H1 (cell line): ENCODE measurements around the gene RBM47. TPM values are rescaled to one million over a fixed set of nuclear protein-coding genes. Genes with fewer than 3 reads are reported as not detected.

Experiments used
- CTCF ChIA-PET: fragments of 300-600 bp; sonication (Branson Sonifier 250); formaldehyde crosslinking; loops from one replicate; lab custom pipeline; 2021; ENCODE audit not compliant: partially characterized antibody; lab: Charles Lee
- POLR2A ChIA-PET: fragments of 300-600 bp; sonication (Branson Sonifier 250); formaldehyde crosslinking; loops from one replicate; lab custom pipeline; 2021; ENCODE audit warnings: inconsistent platforms; ENCODE audit not compliant: partially characterized antibody; lab: Charles Lee
- DNase-seq, 2 experiments: peaks; one replicate each; pipeline versions ENCODE4 v3.0.0 to v3.0.0-alpha.2; 2010 to 2022; ENCODE audit warnings: low spot score in 2 of 2, low read depth in 1 of 2, mixed read lengths in 1 of 2
- FAIRE-seq: peaks from 2 replicates; lab custom pipeline; 2011; peaks lifted over from hg19 to GRCh38; lab: Jason Lieb, UNC
- H2AFZ ChIP-seq: 2 replicates; pipeline ENCODE4 v1.8.1; 2012; ENCODE audit warnings: low read length, inconsistent platforms
- H2AK5ac ChIP-seq: 2 replicates; pipeline ENCODE4 v1.6.1; 2013; ENCODE audit warnings: low read depth, low read length
- H2BK120ac ChIP-seq: replicated peaks from 2 replicates; pipeline ENCODE3; 2013; ENCODE audit warnings: low read depth, low read length, inconsistent platforms
- H2BK12ac ChIP-seq: 2 replicates; pipeline ENCODE4 v1.6.1; 2013; ENCODE audit warnings: low read depth, low read length
- H2BK15ac ChIP-seq: 2 replicates; pipeline ENCODE4 v1.6.1; 2013; ENCODE audit warnings: low read length
- H2BK20ac ChIP-seq: 2 replicates; pipeline ENCODE4 v1.6.1; 2013; ENCODE audit warnings: low read length
- H2BK5ac ChIP-seq: 2 replicates; pipeline ENCODE4 v1.6.1; 2013; ENCODE audit warnings: low read depth, low read length
- H3K14ac ChIP-seq: 2 replicates; pipeline ENCODE4 v1.6.1; 2013; ENCODE audit warnings: inconsistent platforms; ENCODE audit not compliant: insufficient read length
- H3K18ac ChIP-seq: 2 replicates; pipeline ENCODE4 v1.6.1; 2013; ENCODE audit warnings: low read length; ENCODE audit errors: extremely low read depth
- H3K23ac ChIP-seq: 2 replicates; pipeline ENCODE4 v1.6.1; 2013; ENCODE audit warnings: inconsistent platforms; ENCODE audit not compliant: insufficient read length
- H3K23me2 ChIP-seq: 2 replicates; pipeline ENCODE4 v1.6.1; 2013; ENCODE audit warnings: low read depth, low read length
- H3K27ac ChIP-seq: 2 replicates; pipeline ENCODE4 v1.6.1; 2011; ENCODE audit warnings: low read depth, low read length, inconsistent platforms
- H3K27me3 ChIP-seq, 4 experiments: replicated peaks in 1 of 4; 1 replicate in 1 of 4; 2 replicates in 3 of 4; pipeline versions ENCODE4 v1.6.1 to v1.8.1; 2011 to 2013; ENCODE audit warnings: low read length in 3 of 4, mild to moderate bottlenecking in 3 of 4, inconsistent platforms in 2 of 4, mixed read lengths in 2 of 4, moderate library complexity in 1 of 4; ENCODE audit not compliant: control insufficient read depth in 3 of 4, insufficient read depth in 3 of 4; ENCODE audit errors: extremely low read depth in 1 of 4
- H3K36me3 ChIP-seq, 4 experiments: 2 replicates each; pipeline versions ENCODE4 v1.6.1 to v1.8.1; 2011 to 2013; ENCODE audit warnings: mild to moderate bottlenecking in 4 of 4, low read length in 3 of 4, moderate library complexity in 2 of 4, control low read depth in 1 of 4, inconsistent platforms in 1 of 4; ENCODE audit not compliant: insufficient read depth in 4 of 4, control insufficient read depth in 2 of 4
- H3K4ac ChIP-seq: replicated peaks from 2 replicates; pipeline ENCODE3; 2013; ENCODE audit warnings: low read length, low read depth, mixed read lengths, inconsistent platforms; ENCODE audit not compliant: insufficient read length
- H3K4me1 ChIP-seq, 4 experiments: replicated peaks in 1 of 4; 1 replicate in 1 of 4; 2 replicates in 3 of 4; pipeline versions ENCODE4 v1.6.1 to v1.8.1; 2011 to 2013; ENCODE audit warnings: low read length in 3 of 4, inconsistent platforms in 2 of 4, mixed read lengths in 1 of 4; ENCODE audit not compliant: insufficient read depth in 4 of 4, control insufficient read depth in 3 of 4
- H3K4me2 ChIP-seq, 2 experiments: 2 replicates each; pipeline versions ENCODE4 v1.6.1 to v1.8.1; 2011 to 2013; ENCODE audit warnings: low read depth in 2 of 2, low read length in 2 of 2, control low read depth in 1 of 2, inconsistent platforms in 1 of 2, mild to moderate bottlenecking in 1 of 2; ENCODE audit not compliant: insufficient read depth in 1 of 2
- H3K4me3 ChIP-seq, 4 experiments: fragments of 200-600, 300-600 bp in 1 of 4; sonication (generic), shearing (Covaris generic), sonication (Bioruptor Twin) in 1 of 4; 2 replicates each; pipeline versions ENCODE4 v1.5.1 to v1.8.1; 2011 to 2016; ENCODE audit warnings: low read length in 4 of 4, low read depth in 3 of 4, control low read depth in 2 of 4, inconsistent platforms in 2 of 4, mild to moderate bottlenecking in 2 of 4, mixed read lengths in 1 of 4, moderate library complexity in 1 of 4; ENCODE audit not compliant: insufficient read depth in 2 of 4; ENCODE audit errors: extremely low read depth in 1 of 4
- H3K56ac ChIP-seq: replicated peaks from 2 replicates; pipeline ENCODE3; 2013; ENCODE audit warnings: low read depth, mild to moderate bottlenecking, mixed read lengths, low read length, inconsistent platforms; ENCODE audit not compliant: insufficient read length
- H3K79me1 ChIP-seq: 2 replicates; pipeline ENCODE4 v1.6.1; 2013; ENCODE audit warnings: low read depth, low read length, control low read depth
- H3K79me2 ChIP-seq, 2 experiments: 2 replicates each; pipeline versions ENCODE4 v1.6.1 to v1.8.1; 2012 to 2013; ENCODE audit warnings: low read length in 2 of 2, mild to moderate bottlenecking in 2 of 2, inconsistent platforms in 1 of 2; ENCODE audit not compliant: insufficient read depth in 2 of 2, control insufficient read depth in 1 of 2
- H3K9ac ChIP-seq, 4 experiments: replicated peaks in 1 of 4; 1 replicate in 1 of 4; 2 replicates in 3 of 4; pipeline versions ENCODE4 v1.6.1 to v1.8.1; 2011 to 2013; ENCODE audit warnings: low read depth in 3 of 4, low read length in 3 of 4, control low read depth in 2 of 4, mild to moderate bottlenecking in 2 of 4, moderate library complexity in 2 of 4, inconsistent platforms in 1 of 4; ENCODE audit errors: extremely low read depth in 1 of 4
- H3K9me3 ChIP-seq, 2 experiments: 2 replicates each; pipeline versions ENCODE4 v1.6.1 to v1.8.1; 2012 to 2013; ENCODE audit warnings: mild to moderate bottlenecking in 2 of 2, moderate library complexity in 2 of 2, control low read depth in 1 of 2, inconsistent platforms in 1 of 2, low read depth in 1 of 2, low read length in 1 of 2, mixed read lengths in 1 of 2; ENCODE audit not compliant: insufficient read depth in 2 of 2
- H4K20me1 ChIP-seq, 2 experiments: replicated peaks in 1 of 2; 2 replicates each; pipeline versions ENCODE3 to v1.8.1; 2011 to 2013; ENCODE audit warnings: inconsistent platforms in 2 of 2, low read length in 2 of 2, mild to moderate bottlenecking in 1 of 2; ENCODE audit not compliant: insufficient read depth in 2 of 2, control insufficient read depth in 1 of 2
- H4K5ac ChIP-seq: 2 replicates; pipeline ENCODE4 v1.6.1; 2013; ENCODE audit warnings: low read length, low read depth, mixed read lengths, inconsistent platforms; ENCODE audit not compliant: insufficient read length
- H4K8ac ChIP-seq: 2 replicates; pipeline ENCODE4 v1.8.0; 2013; ENCODE audit warnings: mild to moderate bottlenecking, moderate library complexity, low read length, inconsistent platforms; ENCODE audit not compliant: insufficient read depth; ENCODE audit errors: extremely low read depth
- H4K91ac ChIP-seq: replicated peaks from 2 replicates; pipeline ENCODE3; 2013; ENCODE audit warnings: low read length, mixed read lengths, inconsistent platforms; ENCODE audit not compliant: insufficient read length
- ATF2 ChIP-seq: IDR thresholded peaks from 2 replicates; pipeline ENCODE4 v1.6.1; 2012; ENCODE audit warnings: low read length, inconsistent platforms
- BCL11A ChIP-seq, 2 experiments: IDR thresholded peaks; one replicate each; pipeline ENCODE4 v1.6.1; 2011; ENCODE audit warnings: low read depth in 2 of 2, low read length in 2 of 2, mild to moderate bottlenecking in 2 of 2
- CBX5 ChIP-seq: fragments of 300-800, 300-1000 bp; sonication (generic); IDR thresholded peaks from 2 replicates; pipeline ENCODE4 v1.7.1; 2016; ENCODE audit warnings: antibody characterized with exemption, low read length, low read depth
- CBX8 ChIP-seq: fragments of 300-800, 300-1000 bp; sonication (generic); IDR thresholded peaks from 2 replicates; pipeline ENCODE4 v1.7.1; 2016; ENCODE audit warnings: low read depth, low read length, borderline replicate concordance
- CTCF ChIP-seq, 3 experiments: IDR thresholded peaks; 1 replicate in 2 of 3; 2 replicates in 1 of 3; pipeline versions ENCODE4 v1.5.1 to v1.6.1; 2011; ENCODE audit warnings: low read length in 3 of 3, mild to moderate bottlenecking in 3 of 3, inconsistent platforms in 2 of 3, low read depth in 1 of 3, moderate library complexity in 1 of 3; ENCODE audit not compliant: insufficient read depth in 1 of 3; ENCODE audit errors: control extremely low read depth in 1 of 3
- JUN ChIP-seq: IDR thresholded peaks from 2 replicates; pipeline ENCODE4 v1.6.1; 2011; ENCODE audit warnings: low read depth, mild to moderate bottlenecking, improper control_type of control experiment, low read length
- KDM1A ChIP-seq: fragments of 200-600, 300-600 bp; sonication (generic); IDR thresholded peaks from 2 replicates; pipeline ENCODE4 v1.7.1; 2016; ENCODE audit warnings: mild to moderate bottlenecking, low read length, borderline replicate concordance
- SP2 ChIP-seq: IDR thresholded peaks from 2 replicates; pipeline ENCODE4 v1.6.1; 2012; ENCODE audit warnings: mild to moderate bottlenecking, low read length, inconsistent platforms
- ZNF274 ChIP-seq: IDR thresholded peaks from 2 replicates; pipeline ENCODE4 v1.7.0; 2012; ENCODE audit warnings: low read length, borderline replicate concordance; ENCODE audit errors: extremely low read depth
- WGBS, 2 experiments: shearing (Covaris generic) in 1 of 2; methylation state at CpG; one replicate each; pipeline versions ENCODE4 v1.1.6 to v1.1.7; 2013 to 2015; ENCODE audit warnings: low lambda C conversion rate in 2 of 2, mixed read lengths in 2 of 2, inconsistent platforms in 1 of 2, low coverage in 1 of 2, missing lambda C conversion rate in 1 of 2; ENCODE audit not compliant: insufficient replicate concordance in 2 of 2, insufficient coverage in 1 of 2, insufficient read length in 1 of 2; ENCODE audit errors: extremely low coverage in 1 of 2, missing lambda C conversion rate in 1 of 2; 5-methylcytosine and 5-hydroxymethylcytosine counted together
- polyA plus RNA-seq, 7 experiments: library from polyadenylated mRNA; depleted of rRNA in 3 of 7; stranded (reverse) in 5 of 7; unstranded in 2 of 7; fragments of >200 nt in 5 of 7; fragments of 200-250 nt in 2 of 7; gene quantifications; 1 replicate in 5 of 7; 2 replicates in 1 of 7; 4 replicates in 1 of 7; pipeline versions ENCODE4 v1.2.1 to v1.2.3, GENCODE V29; 2011 to 2013; ENCODE audit warnings: missing spikeins in 2 of 7, mixed read lengths in 2 of 7
- total RNA-seq: library from RNA; stranded (reverse); fragmentation: NEBNext Ultra II Directional; extraction: Animal tissue kit (Norgen Biotek cat#: 25700); gene quantifications from 2 replicates; pipeline ENCODE4 v1.2.1, GENCODE V29; 2021

The RBM47 gene
- total and polyA plus RNA-seq, 2 of the 8 experiments (the other 6 are each of a cell fraction or from before 2014, with no cell fraction given), result 42.8 to 78.9 TPM

GRCh38 chr4:40439519-40439918 is 190.1 kb downstream of the RBM47 start:
- CTCF ChIA-PET, result interaction anchor here (2.0 kb wide), 1 partner anchor 13 kb away, joined by 4 read pairs; no protein-coding TSS in a partner anchor
- TF ChIP-seq CTCF (IDR thresholded peaks at IDR 0.05; ENCODE audit: control extremely low read depth in 1 of 3, insufficient read depth in 1 of 3, low read depth in 1 of 3, low read length in 3 of 3) (no peak), SP2 (no peak), ATF2 (no peak), ZNF274 (no peak), JUN (no peak), CBX8 (no peak), CBX5 (no peak), BCL11A (IDR thresholded peaks at IDR 0.05; ENCODE audit: low read depth in 2 of 2, low read length in 2 of 2) (no peak), KDM1A (no peak)

More at GRCh38 chr4:40439519-40439918, 190.1 kb downstream of the RBM47 start:
- H3K9me3 ChIP-seq, result no peaks in the 10 kb centered on the region
- no peak overlapping the region for H4K5ac ChIP-seq
- H3K18ac ChIP-seq, result no peak overlapping the region
- POLR2A ChIA-PET, result no interaction called here
- H4K20me1 ChIP-seq, result no peaks in the 10 kb centered on the region
- no peak overlapping the region for H4K91ac ChIP-seq
- no peak overlapping the region for H3K14ac ChIP-seq
- H3K79me1 ChIP-seq, result peaks cover 3% of the 10 kb centered on the region; the same call in 1 of the 2 replicates
- no peak overlapping the region for H3K9ac ChIP-seq
- H2BK20ac ChIP-seq, result no peak overlapping the region
- no peaks in the 10 kb centered on the region for H3K27me3 ChIP-seq
- H3K4me3 ChIP-seq, result no peak overlapping the region
- no peak for DNase-seq
- H2AK5ac ChIP-seq, result no peak overlapping the region
- FAIRE-seq, result no peak
- H3K23ac ChIP-seq, result no peak overlapping the region
- no peak overlapping the region for H2BK5ac ChIP-seq
- H2BK12ac ChIP-seq, result no peak overlapping the region
- no peak overlapping the region for H3K4ac ChIP-seq
- H3K56ac ChIP-seq, result no peak overlapping the region
- no peak overlapping the region for H3K27ac ChIP-seq
- no peak overlapping the region for H3K4me2 ChIP-seq
- H2BK120ac ChIP-seq, result no peak overlapping the region
- H3K23me2 ChIP-seq, result no peaks in the 10 kb centered on the region; the same call in 1 of the 2 replicates
- no peak overlapping the region for H2BK15ac ChIP-seq
- H3K79me2 ChIP-seq, result no peaks in the 10 kb centered on the region
- H2AFZ ChIP-seq, result no peak overlapping the region
- H3K4me1 ChIP-seq, result peaks cover 0 to 6% (median 4%) of the 10 kb centered on the region in 4 experiments; a peak in 5 of 7 replicates
- H3K36me3 ChIP-seq, result peaks cover 0 to 18% (median 7%) of the 10 kb centered on the region in 4 experiments; a peak in 5 of 8 replicates
- 89% methylated on average over 1 of the region's 1 CpG; no CpG with 5 or more reads in 1 of the 2 experiments for WGBS, 2 experiments
- H4K8ac ChIP-seq, result no peak overlapping the region
